GM12873 (cell line): ENCODE measurements around the gene PLAU.

ENCODE experiments used
- TF ChIP-seq, protein P1 (sequence below): IDR thresholded peaks from 2 replicates; pipeline ENCODE4 v1.5.1; 2012; ENCODE audit warnings: low read depth, mild to moderate bottlenecking, moderate library complexity, low read length, control low read depth; ENCODE audit not compliant: insufficient read depth; ENCODE audit errors: missing control alignments

Gene PLAU

GRCh38 chr10:73944356-73945100 lies 33.6 kb downstream of the PLAU start:
- TF ChIP-seq, protein P1, sequence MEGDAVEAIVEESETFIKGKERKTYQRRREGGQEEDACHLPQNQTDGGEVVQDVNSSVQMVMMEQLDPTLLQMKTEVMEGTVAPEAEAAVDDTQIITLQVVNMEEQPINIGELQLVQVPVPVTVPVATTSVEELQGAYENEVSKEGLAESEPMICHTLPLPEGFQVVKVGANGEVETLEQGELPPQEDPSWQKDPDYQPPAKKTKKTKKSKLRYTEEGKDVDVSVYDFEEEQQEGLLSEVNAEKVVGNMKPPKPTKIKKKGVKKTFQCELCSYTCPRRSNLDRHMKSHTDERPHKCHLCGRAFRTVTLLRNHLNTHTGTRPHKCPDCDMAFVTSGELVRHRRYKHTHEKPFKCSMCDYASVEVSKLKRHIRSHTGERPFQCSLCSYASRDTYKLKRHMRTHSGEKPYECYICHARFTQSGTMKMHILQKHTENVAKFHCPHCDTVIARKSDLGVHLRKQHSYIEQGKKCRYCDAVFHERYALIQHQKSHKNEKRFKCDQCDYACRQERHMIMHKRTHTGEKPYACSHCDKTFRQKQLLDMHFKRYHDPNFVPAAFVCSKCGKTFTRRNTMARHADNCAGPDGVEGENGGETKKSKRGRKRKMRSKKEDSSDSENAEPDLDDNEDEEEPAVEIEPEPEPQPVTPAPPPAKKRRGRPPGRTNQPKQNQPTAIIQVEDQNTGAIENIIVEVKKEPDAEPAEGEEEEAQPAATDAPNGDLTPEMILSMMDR, result no peak

- TF ChIP-seq, protein P1, result no peak
Measured at GRCh38 chr10:73946253-73947145, 35.6 kb downstream of the PLAU start.

- TF ChIP-seq, protein P1, result no peak
Measured at GRCh38 chr10:73948947-73949633, 38.2 kb downstream of the PLAU start.

- TF ChIP-seq, protein P1, result no peak
Measured at GRCh38 chr10:73950155-73950948, 39.4 kb downstream of the PLAU start.

- TF ChIP-seq, protein P1, result no peak
Measured at GRCh38 chr10:73953665-73954064, 42.7 kb downstream of the PLAU start.

GRCh38 chr10:73954737-73955136 lies 43.8 kb downstream of the PLAU start:
- TF ChIP-seq, protein P1, result no peak
